Activated naive CD4-positive, alpha-beta T cell treated with anti-CD3 and anti-CD28 coated beads, Interleukin-2, amount 50 U/mL, for 24 hours (primary cell): ENCODE measurements around the gene APOA4.

ENCODE experiments used
- H3K27ac Mint-ChIP-seq: one replicate; pipeline ENCODE4 v1.8.0; 2021; ENCODE audit warnings: mild to moderate bottlenecking, mixed read lengths
- H3K27me3 Mint-ChIP-seq: one replicate; pipeline ENCODE4 v1.8.0; 2021; ENCODE audit warnings: mixed read lengths
- H3K36me3 Mint-ChIP-seq: one replicate; pipeline ENCODE4 v1.8.0; 2021; ENCODE audit warnings: mixed read lengths
- H3K4me1 Mint-ChIP-seq: one replicate; pipeline ENCODE4 v1.8.0; 2021; ENCODE audit warnings: mixed read lengths
- H3K4me3 Mint-ChIP-seq: one replicate; pipeline ENCODE4 v1.8.0; 2021; ENCODE audit warnings: mild to moderate bottlenecking, mixed read lengths
- H3K9me3 Mint-ChIP-seq: one replicate; pipeline ENCODE4 v1.8.0; 2021; ENCODE audit warnings: mixed read lengths

APOA4 gene

DNA sequence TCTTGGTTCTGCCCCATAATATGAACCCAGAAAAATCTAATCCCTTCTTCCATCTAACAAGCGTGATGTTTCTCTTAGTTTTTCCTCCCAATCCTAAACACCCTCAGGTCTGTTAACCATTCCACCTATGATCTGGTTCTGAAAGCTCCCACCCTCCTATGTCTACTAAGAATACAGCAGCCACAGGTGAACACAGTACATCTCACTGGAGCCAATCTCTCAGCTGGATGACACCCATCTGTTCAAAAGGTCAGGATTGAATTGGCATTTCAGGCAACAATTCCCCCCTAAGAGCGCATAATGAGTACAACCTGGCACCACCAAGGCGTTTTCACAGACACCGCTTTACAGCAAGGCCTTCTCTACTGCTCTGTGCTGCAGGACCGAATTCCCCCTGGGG, 33.3 kb upstream of the APOA4 start:
- Mint-ChIP-seq H3K36me3 (peaks cover 7% of the 10 kb centered on the region), H3K9me3 (no peaks in the 10 kb centered on the region), H3K4me1 (peaks cover 55% of the 10 kb centered on the region), H3K4me3 (no peak overlapping the region), H3K27me3 (no peaks in the 10 kb centered on the region), H3K27ac (peak overlapping the region; percentile 48)

GRCh38 chr11:116855413-116855812, 32.3 kb upstream of the APOA4 start:
- Mint-ChIP-seq H3K4me3 (peak overlapping the region; percentile 48), H3K4me1 (peaks cover 61% of the 10 kb centered on the region)

GRCh38 chr11:116853461-116854073, 30.5 kb upstream of the APOA4 start:
- Mint-ChIP-seq H3K4me1 (peaks cover 71% of the 10 kb centered on the region), H3K9me3 (no peaks in the 10 kb centered on the region), H3K36me3 (peaks cover 8% of the 10 kb centered on the region), H3K27ac (peak overlapping the region; percentile 61), H3K27me3 (no peaks in the 10 kb centered on the region), H3K4me3 (peak overlapping the region; percentile 54)

More at GRCh38 chr11:116855413-116855812, 32.3 kb upstream of the APOA4 start:
- Mint-ChIP-seq H3K36me3 (peaks cover 4% of the 10 kb centered on the region), H3K27me3 (no peaks in the 10 kb centered on the region), H3K27ac (peak overlapping the region; percentile 77), H3K9me3 (no peaks in the 10 kb centered on the region)

DNA sequence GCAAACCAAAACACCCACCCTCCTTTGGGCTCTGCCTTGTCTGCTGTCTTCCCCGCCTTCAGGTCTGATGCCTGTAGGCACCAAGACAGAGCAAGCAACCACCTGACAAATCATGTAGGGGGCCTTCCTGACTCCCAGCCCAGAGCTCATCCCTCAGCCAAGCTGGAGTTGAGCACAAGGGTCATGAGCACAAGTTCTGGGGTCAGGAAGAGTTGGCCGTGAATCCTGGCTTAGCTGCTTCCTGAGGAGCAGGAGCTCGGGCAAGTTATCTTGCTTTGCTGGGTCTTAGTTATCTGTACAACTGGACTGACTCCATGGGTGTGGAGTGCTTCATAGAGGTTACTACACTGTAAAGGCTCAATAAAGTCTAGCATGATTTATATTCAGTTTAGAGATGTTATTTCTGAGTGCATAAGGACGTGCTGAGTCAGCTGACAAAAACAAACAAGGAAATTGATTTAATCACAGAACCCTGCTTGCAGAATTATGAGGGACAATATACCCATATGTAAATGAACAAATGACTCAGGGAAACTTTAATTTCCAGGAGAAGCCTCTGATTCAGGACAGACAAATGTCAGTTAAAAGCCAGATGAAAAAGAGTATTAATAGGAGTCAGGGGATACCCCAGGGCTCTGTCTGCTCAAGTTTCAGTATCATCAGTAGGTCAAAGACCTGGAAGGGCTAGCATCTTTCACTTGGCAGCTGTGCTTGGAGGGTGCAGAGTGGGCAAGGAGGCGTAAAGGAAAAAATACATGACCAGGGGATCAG, 29.3 kb upstream of the APOA4 start:
- no peaks in the 10 kb centered on the region for H3K27me3 Mint-ChIP-seq
- H3K4me3 Mint-ChIP-seq, result peak overlapping the region; percentile 54
- H3K36me3 Mint-ChIP-seq, result peaks cover 8% of the 10 kb centered on the region
- H3K27ac Mint-ChIP-seq, result peak overlapping the region; percentile 81
- no peaks in the 10 kb centered on the region for H3K9me3 Mint-ChIP-seq
- H3K4me1 Mint-ChIP-seq, result peaks cover 71% of the 10 kb centered on the region

- peak overlapping the region; percentile 54 for H3K4me3 Mint-ChIP-seq
- H3K9me3 Mint-ChIP-seq, result no peaks in the 10 kb centered on the region
- H3K27me3 Mint-ChIP-seq, result no peaks in the 10 kb centered on the region
- H3K4me1 Mint-ChIP-seq, result peaks cover 64% of the 10 kb centered on the region
- H3K27ac Mint-ChIP-seq, result no peak overlapping the region
- H3K36me3 Mint-ChIP-seq, result peaks cover 10% of the 10 kb centered on the region
These were observed 28.5 kb upstream of the APOA4 start for GRCh38 chr11:116851626-116852025.

DNA sequence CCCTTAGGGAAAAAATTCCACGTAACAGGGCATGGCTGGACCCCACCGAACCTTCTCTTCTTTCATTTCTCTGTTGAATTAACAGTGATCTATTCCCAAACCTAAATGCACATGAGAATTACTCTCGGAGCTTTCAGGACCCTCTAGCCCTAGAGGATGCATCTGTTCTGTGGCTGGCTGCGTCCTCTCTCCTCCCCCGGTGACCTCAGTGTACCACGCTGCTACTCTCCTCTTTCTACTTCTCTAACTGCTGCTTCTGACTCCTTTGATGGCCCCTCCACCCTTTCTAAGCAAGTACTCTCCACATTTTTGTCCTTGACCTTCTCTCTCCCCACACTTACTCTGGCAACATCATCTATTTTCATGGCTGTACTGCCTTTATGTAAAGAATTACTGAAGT, 26.4 kb upstream of the APOA4 start:
- no peak overlapping the region for H3K4me3 Mint-ChIP-seq
- no peaks in the 10 kb centered on the region for H3K9me3 Mint-ChIP-seq
- no peaks in the 10 kb centered on the region for H3K27me3 Mint-ChIP-seq
- H3K36me3 Mint-ChIP-seq, result peaks cover 17% of the 10 kb centered on the region
- H3K27ac Mint-ChIP-seq, result no peak overlapping the region
- H3K4me1 Mint-ChIP-seq, result peaks cover 46% of the 10 kb centered on the region

GRCh38 chr11:116849060-116849459, 26.0 kb upstream of the APOA4 start:
- no peaks in the 10 kb centered on the region for H3K9me3 Mint-ChIP-seq
- peaks cover 17% of the 10 kb centered on the region for H3K36me3 Mint-ChIP-seq
- H3K4me1 Mint-ChIP-seq, result peaks cover 42% of the 10 kb centered on the region
- no peak overlapping the region for H3K27ac Mint-ChIP-seq
- no peaks in the 10 kb centered on the region for H3K27me3 Mint-ChIP-seq
- no peak overlapping the region for H3K4me3 Mint-ChIP-seq

GRCh38 chr11:116847612-116848011, 24.5 kb upstream of the APOA4 start:
- no peak overlapping the region for H3K4me3 Mint-ChIP-seq
- H3K36me3 Mint-ChIP-seq, result peaks cover 19% of the 10 kb centered on the region
- no peaks in the 10 kb centered on the region for H3K9me3 Mint-ChIP-seq
- no peaks in the 10 kb centered on the region for H3K27me3 Mint-ChIP-seq
- peaks cover 28% of the 10 kb centered on the region for H3K4me1 Mint-ChIP-seq
- no peak overlapping the region for H3K27ac Mint-ChIP-seq

DNA sequence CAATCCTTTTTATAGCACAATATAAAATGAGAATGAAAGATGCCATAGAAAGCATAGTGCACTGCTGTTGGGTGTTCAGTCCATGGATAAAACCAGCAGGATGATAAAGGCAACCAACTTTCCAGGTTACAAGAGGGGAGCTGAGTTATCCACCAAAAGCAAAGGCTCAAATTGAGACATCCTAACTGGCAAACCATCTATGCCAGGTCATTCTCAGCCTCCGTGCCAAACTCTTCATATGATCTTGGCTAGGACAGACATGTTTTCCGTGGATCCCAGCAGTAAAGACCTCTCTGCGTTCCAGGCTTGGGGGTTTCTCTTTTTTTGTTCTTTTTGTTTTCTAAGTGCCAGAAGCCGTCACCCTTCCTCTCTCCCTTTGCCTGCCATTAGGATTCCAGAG, 21.6 kb upstream of the APOA4 start:
- Mint-ChIP-seq H3K9me3 (no peaks in the 10 kb centered on the region), H3K36me3 (peaks cover 15% of the 10 kb centered on the region), H3K27ac (no peak overlapping the region), H3K4me1 (peaks cover 3% of the 10 kb centered on the region), H3K4me3 (no peak overlapping the region), H3K27me3 (no peaks in the 10 kb centered on the region)

GRCh38 chr11:116843661-116844060, 20.6 kb upstream of the APOA4 start:
- Mint-ChIP-seq H3K4me3 (no peak overlapping the region), H3K27ac (no peak overlapping the region), H3K27me3 (no peaks in the 10 kb centered on the region), H3K4me1 (no peaks in the 10 kb centered on the region), H3K9me3 (no peaks in the 10 kb centered on the region), H3K36me3 (peaks cover 13% of the 10 kb centered on the region)

GRCh38 chr11:116842909-116843308, 19.8 kb upstream of the APOA4 start:
- H3K27ac Mint-ChIP-seq, result no peak overlapping the region
- no peak overlapping the region for H3K4me3 Mint-ChIP-seq
- H3K36me3 Mint-ChIP-seq, result peaks cover 13% of the 10 kb centered on the region
- no peaks in the 10 kb centered on the region for H3K27me3 Mint-ChIP-seq
- H3K9me3 Mint-ChIP-seq, result no peaks in the 10 kb centered on the region
- no peaks in the 10 kb centered on the region for H3K4me1 Mint-ChIP-seq

GRCh38 chr11:116842117-116842516, 19.0 kb upstream of the APOA4 start:
- Mint-ChIP-seq H3K36me3 (peaks cover 13% of the 10 kb centered on the region), H3K27ac (no peak overlapping the region), H3K4me3 (no peak overlapping the region), H3K9me3 (no peaks in the 10 kb centered on the region), H3K27me3 (no peaks in the 10 kb centered on the region), H3K4me1 (no peaks in the 10 kb centered on the region)

DNA sequence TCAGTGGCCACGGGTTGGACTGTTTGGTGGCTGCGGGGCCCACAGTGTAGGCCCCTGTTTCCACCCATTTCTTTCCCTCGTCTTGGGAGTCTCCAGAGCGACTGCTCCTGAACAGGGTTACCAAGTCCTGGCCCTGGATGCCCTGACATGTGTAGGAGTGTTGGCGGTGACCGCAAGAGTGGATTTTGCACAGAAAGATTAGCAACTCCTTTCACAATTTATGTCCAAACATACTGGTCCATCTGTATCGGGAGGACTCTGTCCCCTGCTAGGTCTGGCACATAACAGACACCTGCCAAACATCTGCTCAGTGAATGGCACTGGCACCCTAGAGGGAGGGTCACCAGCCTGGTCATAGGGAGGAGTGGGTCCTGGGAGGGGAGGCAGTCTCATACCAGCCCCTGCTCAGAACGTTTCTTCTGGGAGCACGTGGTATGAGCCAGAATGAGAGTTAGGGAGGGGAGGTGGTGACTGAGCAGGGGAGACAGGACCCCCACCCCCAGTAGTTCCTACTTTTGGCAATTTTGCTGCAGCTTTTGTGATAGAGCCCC, 17.7 kb upstream of the APOA4 start:
- Mint-ChIP-seq H3K9me3 (no peaks in the 10 kb centered on the region), H3K4me3 (no peak overlapping the region), H3K4me1 (peaks cover 4% of the 10 kb centered on the region), H3K36me3 (peaks cover 7% of the 10 kb centered on the region), H3K27me3 (no peaks in the 10 kb centered on the region), H3K27ac (no peak overlapping the region)

DNA sequence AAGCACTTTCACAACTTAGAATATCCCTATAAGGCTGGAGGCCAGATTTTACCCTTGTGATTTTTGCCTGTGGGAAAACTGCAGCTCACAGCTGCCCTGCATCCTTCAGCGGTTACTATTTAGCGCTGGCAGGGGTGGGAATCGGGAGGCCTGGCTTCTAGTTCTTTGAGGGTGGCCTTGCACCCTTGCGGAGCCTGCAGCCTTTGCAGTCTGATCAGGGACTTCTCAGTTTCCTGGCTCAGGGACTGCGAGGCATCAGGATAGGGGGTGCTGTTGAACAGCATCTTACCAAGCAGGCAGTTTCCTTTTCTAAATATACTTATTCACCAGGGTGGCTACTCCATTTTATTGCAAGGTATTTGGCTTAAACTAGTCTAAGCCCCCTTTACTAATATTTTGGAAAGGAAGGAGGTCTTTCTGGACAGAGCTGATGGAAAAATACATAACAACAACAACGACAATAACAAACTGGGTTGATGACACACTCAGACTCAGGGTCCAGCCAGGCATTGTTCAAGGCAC, 17.2 kb upstream of the APOA4 start:
- Mint-ChIP-seq H3K27ac (no peak overlapping the region), H3K4me1 (peaks cover 8% of the 10 kb centered on the region), H3K9me3 (no peaks in the 10 kb centered on the region), H3K4me3 (no peak overlapping the region), H3K36me3 (peaks cover 5% of the 10 kb centered on the region), H3K27me3 (no peaks in the 10 kb centered on the region)

DNA sequence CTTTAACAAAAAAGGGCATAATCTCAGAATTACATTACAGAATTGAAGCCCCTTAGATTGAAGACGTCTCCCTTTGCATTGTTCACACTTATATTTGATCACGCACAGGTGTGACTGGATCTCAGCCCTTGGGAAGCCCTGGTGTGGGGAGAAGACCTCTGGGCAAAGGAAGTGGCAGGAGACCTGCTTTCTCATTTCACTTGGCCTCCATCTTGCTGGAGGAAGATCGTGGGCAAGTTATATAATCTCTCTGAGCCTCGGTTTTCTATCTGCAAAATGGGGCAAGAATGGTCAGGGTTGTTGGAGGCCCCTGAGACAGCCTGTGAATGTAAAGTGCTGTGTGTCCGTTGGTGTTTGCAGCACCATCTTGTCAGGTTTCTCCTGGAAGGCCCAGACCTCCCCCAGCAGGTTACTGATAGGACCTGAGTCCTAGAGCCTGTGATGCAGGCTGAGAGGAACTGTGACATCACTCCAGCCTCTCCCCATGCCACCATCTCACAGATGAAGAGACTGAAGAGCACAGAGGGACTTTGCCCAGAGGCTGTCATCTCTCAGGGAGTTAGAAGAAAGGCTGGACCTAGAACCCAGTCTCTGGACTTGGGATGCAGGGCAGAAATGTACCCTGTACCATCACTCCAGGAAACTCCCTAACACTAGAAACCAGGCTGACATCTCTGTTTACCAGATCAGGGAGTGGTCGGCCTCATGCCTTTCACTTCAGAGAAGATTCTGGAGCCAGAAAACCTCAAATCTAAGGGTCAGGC, 15.4 kb upstream of the APOA4 start:
- no peak overlapping the region for H3K27ac Mint-ChIP-seq
- H3K27me3 Mint-ChIP-seq, result no peaks in the 10 kb centered on the region
- peaks cover 2% of the 10 kb centered on the region for H3K36me3 Mint-ChIP-seq
- H3K9me3 Mint-ChIP-seq, result no peaks in the 10 kb centered on the region
- no peak overlapping the region for H3K4me3 Mint-ChIP-seq
- peaks cover 12% of the 10 kb centered on the region for H3K4me1 Mint-ChIP-seq
